Measurements from ENCODE around the gene PPIF. TPM values are rescaled to one million over a fixed set of nuclear protein-coding genes. Genes with fewer than 3 reads are reported as not detected.

The PPIF gene
- total RNA-seq, 1 experiment from 2014 or later = 160 TPM

- no TSS peak for BruUV-seq (replicated peaks)
- POLR2A ChIA-PET (ENCODE audit: low non-redundant PET) = no interaction called here
- H3K4me1 ChIP-seq (ENCODE audit: insufficient read depth, low read length, poor library complexity, severe bottlenecking) = peaks cover 28% of the 10 kb centered on the region
Measured at GRCh38 chr10:79399223-79399831, 52.1 kb downstream of the PPIF start.

GRCh38 chr10:79400146-79401004 is 53.1 kb downstream of the PPIF start:
- H3K9me3 ChIP-seq (ENCODE audit: low read depth, low read length, poor library complexity, severe bottlenecking) = no peaks in the 10 kb centered on the region
- no peak overlapping the region for H3K4me3 ChIP-seq (ENCODE audit: low read depth, low read length, poor library complexity, severe bottlenecking)
- no peaks in the 10 kb centered on the region for H3K27me3 ChIP-seq (replicated peaks; ENCODE audit: insufficient read depth, low read depth, low read length, poor library complexity)
- peaks cover 39% of the 10 kb centered on the region for H3K4me1 ChIP-seq (ENCODE audit: insufficient read depth, low read length, poor library complexity, severe bottlenecking)
- POLR2A ChIA-PET (ENCODE audit: low non-redundant PET) = no interaction called here
- peak; percentile 53 for DNase-seq (ENCODE audit: low spot score)
- intact Hi-C loops (cut with micrococcal nuclease; ENCODE audit: unreplicated experiment) = loop anchor here (5.0 kb wide), 1 partner anchor 67 kb away; no protein-coding TSS in a partner anchor
- CTCF ChIA-PET = no interaction called here
- no peak for TF ChIP-seq EZH2 (IDR thresholded peaks at IDR 0.05; ENCODE audit: borderline replicate concordance, low read depth, low read length, poor library complexity, severe bottlenecking)
- peak; percentile 91 for TF ChIP-seq CTCF (conservative IDR thresholded peaks at IDR 0.05; ENCODE audit: low read depth, low read length)
- BruUV-seq (replicated peaks) = no TSS peak
- H3K36me3 ChIP-seq (ENCODE audit: insufficient read depth, low read length, poor library complexity, severe bottlenecking) = no peaks in the 10 kb centered on the region
- no peak overlapping the region for H3K27ac ChIP-seq (ENCODE audit: low read depth, low read length, poor library complexity, severe bottlenecking)

More at GRCh38 chr10:79399223-79399831, 52.1 kb downstream of the PPIF start:
- peak overlapping the region; percentile 67 for H3K27ac ChIP-seq (ENCODE audit: low read depth, low read length, poor library complexity, severe bottlenecking)
- H3K4me3 ChIP-seq (ENCODE audit: low read depth, low read length, poor library complexity, severe bottlenecking) = no peak overlapping the region
- H3K36me3 ChIP-seq (ENCODE audit: insufficient read depth, low read length, poor library complexity, severe bottlenecking) = no peaks in the 10 kb centered on the region
- CTCF ChIA-PET = no interaction called here
- H3K27me3 ChIP-seq (replicated peaks; ENCODE audit: insufficient read depth, low read depth, low read length, poor library complexity) = no peaks in the 10 kb centered on the region
- intact Hi-C loops (cut with micrococcal nuclease; ENCODE audit: unreplicated experiment) = no loop called here
- TF ChIP-seq EZH2 (IDR thresholded peaks at IDR 0.05; ENCODE audit: borderline replicate concordance, low read depth, low read length, poor library complexity, severe bottlenecking) (no peak), CTCF (conservative IDR thresholded peaks at IDR 0.05; ENCODE audit: low read depth, low read length) (no peak)
- H3K9me3 ChIP-seq (ENCODE audit: low read depth, low read length, poor library complexity, severe bottlenecking) = no peaks in the 10 kb centered on the region
- DNase-seq (ENCODE audit: low spot score) = peak; percentile 74

GRCh38 chr10:79401015-79401921 is 54.0 kb downstream of the PPIF start:
- H3K4me1 ChIP-seq (ENCODE audit: insufficient read depth, low read length, poor library complexity, severe bottlenecking) = peaks cover 48% of the 10 kb centered on the region
- CTCF ChIA-PET = no interaction called here

More at GRCh38 chr10:79401015-79401921, 54.0 kb downstream of the PPIF start:
- Histone ChIP-seq H3K36me3 (ENCODE audit: insufficient read depth, low read length, poor library complexity, severe bottlenecking) (no peaks in the 10 kb centered on the region), H3K27ac (ENCODE audit: low read depth, low read length, poor library complexity, severe bottlenecking) (no peak overlapping the region), H3K9me3 (ENCODE audit: low read depth, low read length, poor library complexity, severe bottlenecking) (no peaks in the 10 kb centered on the region), H3K27me3 (replicated peaks; ENCODE audit: insufficient read depth, low read depth, low read length, poor library complexity) (no peaks in the 10 kb centered on the region), H3K4me3 (ENCODE audit: low read depth, low read length, poor library complexity, severe bottlenecking) (no peak overlapping the region)
- POLR2A ChIA-PET (ENCODE audit: low non-redundant PET) = no interaction called here
- intact Hi-C loops (cut with micrococcal nuclease; ENCODE audit: unreplicated experiment) = loop anchor here (5.0 kb wide), 1 partner anchor 66 kb away; no protein-coding TSS in a partner anchor
- TF ChIP-seq CTCF (conservative IDR thresholded peaks at IDR 0.05; ENCODE audit: low read depth, low read length) = no peak
- TF ChIP-seq EZH2 (IDR thresholded peaks at IDR 0.05; ENCODE audit: borderline replicate concordance, low read depth, low read length, poor library complexity, severe bottlenecking) = no peak
- no TSS peak for BruUV-seq (replicated peaks)
- DNase-seq (ENCODE audit: low spot score) = no peak

Data from A673 (cell line).